ENCODE measurements around the gene MTCL1. TPM values are rescaled to one million over a fixed set of nuclear protein-coding genes. Genes with fewer than 3 reads are reported as not detected.

MTCL1 gene
- total RNA-seq, 2 donors from 2014 or later: 15.3 to 27.7 TPM

DNA sequence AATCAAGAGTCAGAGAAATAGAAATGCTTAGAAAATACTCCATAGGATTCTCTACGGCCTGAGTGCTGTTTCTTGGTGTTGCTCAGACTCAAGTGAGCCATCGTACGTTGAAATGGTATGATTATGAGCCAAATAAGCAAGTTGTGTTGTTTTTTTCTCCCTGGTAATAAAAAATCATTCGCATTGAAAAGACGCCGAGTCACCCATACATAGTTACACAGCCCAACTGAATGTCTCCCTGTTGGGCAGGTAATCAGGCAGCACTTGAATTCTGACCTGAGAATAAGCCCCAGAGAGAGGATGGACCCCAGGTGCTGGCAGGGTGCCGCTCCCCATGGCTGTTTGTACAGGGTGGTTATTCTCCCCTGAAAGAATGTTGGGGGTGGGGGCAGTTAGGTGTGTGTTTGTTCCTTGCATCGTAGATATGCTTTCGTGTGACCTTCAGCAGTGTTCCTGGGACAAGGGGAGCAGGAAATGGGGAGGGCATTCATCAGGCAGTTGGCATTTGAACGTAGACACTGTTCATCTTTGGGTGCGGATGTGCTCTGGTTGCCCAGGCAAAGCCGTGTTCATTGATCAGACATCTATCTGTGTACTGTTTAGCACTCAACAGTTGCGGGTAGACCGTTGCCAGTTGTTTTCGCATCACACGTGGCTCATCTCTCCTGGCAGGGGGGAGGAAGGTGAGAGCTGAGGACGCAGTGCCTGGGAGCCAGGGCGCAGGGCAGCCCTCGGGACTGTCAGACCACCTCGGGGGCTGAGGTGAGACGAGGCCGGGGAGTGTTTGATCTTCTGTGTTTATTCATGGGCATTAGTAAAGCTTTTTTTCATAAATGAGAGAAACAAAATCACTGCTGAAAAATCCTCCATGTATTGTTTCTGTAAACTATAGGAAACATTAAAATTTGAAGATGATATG is 27.3 kb downstream of the MTCL1 start:
- H3K4me1 ChIP-seq: peaks cover 25% of the 10 kb centered on the region
- ATAC-seq: peak; percentile 51

DNA sequence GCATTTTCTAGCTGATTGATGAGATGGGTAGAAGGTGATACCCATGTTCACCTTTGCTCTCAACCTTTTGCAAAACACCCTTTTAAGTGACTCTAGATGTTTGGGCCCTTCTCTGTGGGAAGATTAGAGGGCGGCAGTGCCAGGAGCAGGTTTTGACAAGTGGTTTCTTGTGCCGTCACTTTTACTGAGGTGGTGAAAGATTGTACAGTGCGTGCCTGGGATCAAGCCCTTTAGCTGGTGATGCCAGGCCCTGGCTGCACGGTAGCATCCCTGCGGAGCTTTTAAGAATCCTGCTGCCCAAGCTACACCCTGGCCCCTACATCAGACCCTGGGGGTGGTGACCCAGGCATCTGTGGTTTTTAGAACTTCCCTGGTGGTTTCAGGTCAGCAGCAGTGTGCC is 29.1 kb downstream of the MTCL1 start:
- no peak for ATAC-seq
- no peak overlapping the region for H3K4me3 ChIP-seq
- no peaks in the 10 kb centered on the region for H3K27me3 ChIP-seq
- WGBS, 2 donors: 91 to 100% methylated on average over 1 to 5 of the region's 5 CpGs
- H3K36me3 ChIP-seq (replicated peaks in 1 of 2; ENCODE audit: insufficient read depth in 1 of 2, low read depth in 2 of 2): no peaks in the 10 kb centered on the region
- H3K27ac ChIP-seq: peak overlapping the region in 1 of 4 donors; percentile 70
- no peak for TF ChIP-seq POLR2A (IDR thresholded peaks at IDR 0.05)
- TF ChIP-seq, protein P1, sequence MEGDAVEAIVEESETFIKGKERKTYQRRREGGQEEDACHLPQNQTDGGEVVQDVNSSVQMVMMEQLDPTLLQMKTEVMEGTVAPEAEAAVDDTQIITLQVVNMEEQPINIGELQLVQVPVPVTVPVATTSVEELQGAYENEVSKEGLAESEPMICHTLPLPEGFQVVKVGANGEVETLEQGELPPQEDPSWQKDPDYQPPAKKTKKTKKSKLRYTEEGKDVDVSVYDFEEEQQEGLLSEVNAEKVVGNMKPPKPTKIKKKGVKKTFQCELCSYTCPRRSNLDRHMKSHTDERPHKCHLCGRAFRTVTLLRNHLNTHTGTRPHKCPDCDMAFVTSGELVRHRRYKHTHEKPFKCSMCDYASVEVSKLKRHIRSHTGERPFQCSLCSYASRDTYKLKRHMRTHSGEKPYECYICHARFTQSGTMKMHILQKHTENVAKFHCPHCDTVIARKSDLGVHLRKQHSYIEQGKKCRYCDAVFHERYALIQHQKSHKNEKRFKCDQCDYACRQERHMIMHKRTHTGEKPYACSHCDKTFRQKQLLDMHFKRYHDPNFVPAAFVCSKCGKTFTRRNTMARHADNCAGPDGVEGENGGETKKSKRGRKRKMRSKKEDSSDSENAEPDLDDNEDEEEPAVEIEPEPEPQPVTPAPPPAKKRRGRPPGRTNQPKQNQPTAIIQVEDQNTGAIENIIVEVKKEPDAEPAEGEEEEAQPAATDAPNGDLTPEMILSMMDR (IDR thresholded peaks at IDR 0.05): no peak
- intact Hi-C loops (cut with DNase I): no loop called here
- peaks cover 25% of the 10 kb centered on the region for H3K4me1 ChIP-seq
- DNase-seq: no peak
- H3K9me3 ChIP-seq: no peaks in the 10 kb centered on the region

More for the DNA sequence above, 27.3 kb downstream of the MTCL1 start:
- TF ChIP-seq, protein P1 (IDR thresholded peaks at IDR 0.05): no peak
- no peak for TF ChIP-seq POLR2A (IDR thresholded peaks at IDR 0.05)
- Histone ChIP-seq H3K27me3 (no peaks in the 10 kb centered on the region), H3K27ac (peak overlapping the region; percentile 12 to 70 (median 42)), H3K36me3 (replicated peaks in 1 of 2; ENCODE audit: insufficient read depth in 1 of 2, low read depth in 2 of 2) (no peaks in the 10 kb centered on the region), H3K9me3 (no peaks in the 10 kb centered on the region), H3K4me3 (no peak overlapping the region)
- DNase-seq: peak; percentile 38 to 60 (median 50)
- 66 to 68% methylated on average over 20 to 22 of the region's 22 CpGs for WGBS, 2 donors
- intact Hi-C loops (cut with DNase I): no loop called here

DNA sequence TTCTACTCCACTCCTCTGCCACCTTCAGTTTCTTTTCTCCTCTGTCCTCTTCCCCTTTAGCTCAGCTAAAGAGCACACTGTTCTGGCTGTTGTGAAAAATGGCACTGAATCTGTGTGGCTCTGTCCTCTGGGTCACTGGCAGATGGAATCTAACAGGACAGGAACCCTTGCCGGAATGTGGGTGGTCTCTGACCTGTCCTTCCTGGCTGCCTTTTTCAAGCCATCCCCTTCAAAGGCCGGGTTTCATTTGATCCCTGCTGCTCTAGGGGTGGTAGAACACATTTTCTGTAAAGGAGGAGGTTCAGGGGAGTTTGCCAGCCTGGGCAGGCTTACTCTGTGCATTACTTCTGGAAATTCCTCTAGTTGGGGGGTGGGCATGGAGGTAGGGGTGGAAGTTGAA is 29.9 kb downstream of the MTCL1 start:
- no peaks in the 10 kb centered on the region for H3K36me3 ChIP-seq (replicated peaks in 1 of 2; ENCODE audit: insufficient read depth in 1 of 2, low read depth in 2 of 2)
- H3K9me3 ChIP-seq: no peaks in the 10 kb centered on the region
- H3K4me3 ChIP-seq: no peak overlapping the region
- intact Hi-C loops (cut with DNase I): no loop called here
- TF ChIP-seq, protein P1 (IDR thresholded peaks at IDR 0.05): no peak
- no peak for TF ChIP-seq POLR2A (IDR thresholded peaks at IDR 0.05)
- no peaks in the 10 kb centered on the region for H3K27me3 ChIP-seq
- peak overlapping the region in 1 of 4 donors; percentile 70 for H3K27ac ChIP-seq
- no peak for ATAC-seq
- DNase-seq: no peak
- WGBS, 2 donors: 77 to 88% methylated on average over 2 of the region's 2 CpGs
- peaks cover 19% of the 10 kb centered on the region for H3K4me1 ChIP-seq

DNA sequence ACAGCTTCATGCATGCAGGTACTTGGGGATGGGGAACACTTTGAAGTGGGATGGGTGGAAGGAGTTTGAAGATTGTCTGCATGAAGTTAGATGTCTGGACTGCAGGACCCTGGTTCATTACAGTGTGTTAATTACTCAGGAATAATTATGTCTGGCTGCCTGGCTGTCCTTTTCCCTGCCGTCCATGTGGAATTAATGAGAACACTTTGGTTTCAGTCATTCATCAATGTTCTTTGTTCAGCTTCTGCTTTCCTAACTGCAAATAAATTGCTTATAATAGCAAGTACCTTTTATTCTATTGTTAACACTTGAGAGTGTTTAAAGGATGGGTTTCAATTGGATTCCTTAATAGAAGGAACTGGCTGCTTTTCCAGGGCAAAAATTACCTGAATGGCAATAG is 35.8 kb downstream of the MTCL1 start:
- no peaks in the 10 kb centered on the region for H3K36me3 ChIP-seq (replicated peaks in 1 of 2; ENCODE audit: insufficient read depth in 1 of 2, low read depth in 2 of 2)
- DNase-seq (no peak), ATAC-seq (no peak)
- H3K9me3 ChIP-seq: no peaks in the 10 kb centered on the region
- H3K27ac ChIP-seq: no peak overlapping the region
- no peak overlapping the region for H3K4me3 ChIP-seq
- intact Hi-C loops (cut with DNase I): no loop called here
- WGBS, 2 donors: 57 to 71% methylated on average over 1 of the region's 1 CpG
- TF ChIP-seq, protein P1 (IDR thresholded peaks at IDR 0.05): no peak
- TF ChIP-seq POLR2A (IDR thresholded peaks at IDR 0.05): no peak
- peaks cover 8% of the 10 kb centered on the region for H3K4me1 ChIP-seq
- no peaks in the 10 kb centered on the region for H3K27me3 ChIP-seq
